Bronchial epithelial cell (primary cell): Measurements from ENCODE around the gene ADAMTSL2. TPM values are rescaled to one million over a fixed set of nuclear protein-coding genes. Genes with fewer than 3 reads are reported as not detected.

ENCODE experiments used
- DNase-seq: peaks from one replicate; pipeline ENCODE4 v3.0.0-alpha.2; 2010; ENCODE audit warnings: low read depth
- FAIRE-seq: peaks from 2 replicates; lab custom pipeline; 2011; peaks lifted over from hg19 to GRCh38; lab: Jason Lieb, UNC
- H3K27me3 ChIP-seq: 2 replicates; pipeline ENCODE4 v1.5.1; 2011; ENCODE audit warnings: low read length; ENCODE audit not compliant: control insufficient read depth, insufficient read depth
- H3K36me3 ChIP-seq: 2 replicates; pipeline ENCODE4 v1.5.1; 2011; ENCODE audit warnings: low read length; ENCODE audit not compliant: control insufficient read depth, insufficient read depth
- H3K4me3 ChIP-seq: 2 replicates; pipeline ENCODE4 v1.5.1; 2011; ENCODE audit warnings: mild to moderate bottlenecking, low read depth, low read length, control low read depth
- CTCF ChIP-seq: IDR thresholded peaks from 2 replicates; pipeline ENCODE4 v1.5.1; 2011; ENCODE audit warnings: mild to moderate bottlenecking, moderate library complexity, low read length, control low read depth, inconsistent platforms; ENCODE audit not compliant: insufficient read depth, severe bottlenecking
- total RNA-seq: library from RNA; depleted of rRNA; stranded (reverse); fragments of >200 nt; gene quantifications from 2 replicates; pipeline ENCODE4 v1.2.1, GENCODE V29; 2014

ADAMTSL2 gene
- total RNA-seq, 1 donor from 2014 or later: not detected

- Histone ChIP-seq H3K36me3 (no peaks in the 10 kb centered on the region), H3K4me3 (no peak overlapping the region), H3K27me3 (peaks cover 6% of the 10 kb centered on the region)
- no peak for TF ChIP-seq CTCF
- DNase-seq: no peak
- FAIRE-seq: no peak
Measured at GRCh38 chr9:133542002-133542401, 7.5 kb downstream of the ADAMTSL2 start.

- H3K36me3 ChIP-seq: no peaks in the 10 kb centered on the region
- no peak for FAIRE-seq
- TF ChIP-seq CTCF: no peak
- peaks cover 6% of the 10 kb centered on the region for H3K27me3 ChIP-seq
- no peak for DNase-seq
- no peak overlapping the region for H3K4me3 ChIP-seq
Measured at GRCh38 chr9:133543772-133544467, 9.4 kb downstream of the ADAMTSL2 start.

- DNase-seq (no peak), FAIRE-seq (no peak)
- H3K36me3 ChIP-seq: no peaks in the 10 kb centered on the region
- H3K27me3 ChIP-seq: peaks cover 1% of the 10 kb centered on the region
- TF ChIP-seq CTCF: no peak
- H3K4me3 ChIP-seq: no peak overlapping the region
Measured at GRCh38 chr9:133545494-133546286, 11.2 kb downstream of the ADAMTSL2 start.

GRCh38 chr9:133546287-133546680, 11.8 kb downstream of the ADAMTSL2 start:
- no peak for TF ChIP-seq CTCF
- no peaks in the 10 kb centered on the region for H3K36me3 ChIP-seq
- no peak overlapping the region for H3K4me3 ChIP-seq
- DNase-seq (no peak), FAIRE-seq (no peak)
- peaks cover 1% of the 10 kb centered on the region for H3K27me3 ChIP-seq

GRCh38 chr9:133547116-133547515, 12.6 kb downstream of the ADAMTSL2 start:
- Histone ChIP-seq H3K36me3 (no peaks in the 10 kb centered on the region), H3K4me3 (no peak overlapping the region), H3K27me3 (peaks cover 1% of the 10 kb centered on the region)
- TF ChIP-seq CTCF: no peak
- DNase-seq: no peak
- no peak for FAIRE-seq
